HCT116 (cell line): ENCODE data around the gene DGKE. TPM values are rescaled to one million over a fixed set of nuclear protein-coding genes. Genes with fewer than 3 reads are reported as not detected.

Experiments
- ATAC-seq: fragments of 200-7000 bp; cut with Tn5 transposase; 2 replicates; pipeline ENCODE4 v1.9.1; 2020; ENCODE audit warnings: mild to moderate bottlenecking, moderate library complexity
- BruUV-seq: library from RNA; stranded (reverse); fragments of 400-500 nt; replicated peaks from 2 replicates; lab custom pipeline; 2021; lab: Mats Ljungman, UMichigan
- CTCF ChIA-PET: fragments of 300-600 bp; sonication (Branson Sonifier 250); formaldehyde crosslinking; loops from one replicate; lab custom pipeline; 2021; ENCODE audit warnings: antibody characterized with exemption; lab: Charles Lee
- POLR2A ChIA-PET: fragments of 300-600, 350-600 bp; sonication (Branson Sonifier 250); formaldehyde crosslinking; loops from one replicate; lab custom pipeline; 2021; ENCODE audit warnings: antibody characterized with exemption; lab: Charles Lee
- RAD21 ChIA-PET, 2 experiments: fragments of 300-600 bp; sonication (Branson Sonifier 250); formaldehyde crosslinking; loops; one replicate each; lab custom pipeline; 2023; ENCODE audit warnings: low total read pairs in 2 of 2; ENCODE audit not compliant: uncharacterized antibody in 2 of 2, unreplicated experiment in 2 of 2, low non-redundant PET in 1 of 2; lab: Charles Lee
- DNase-seq: peaks from one replicate; pipeline ENCODE4 v3.0.0-alpha.2; 2010; ENCODE audit warnings: low read depth, low spot score
- H2AFZ ChIP-seq: fragments of 200-600 bp; shearing (Covaris generic), sonication (generic); 2 replicates; pipeline ENCODE4 v1.6.1; 2017; ENCODE audit warnings: low read depth, mixed run types, mixed read lengths, antibody characterized with exemption, low read length; ENCODE audit not compliant: poor library complexity, severe bottlenecking
- H3K27ac ChIP-seq: 2 replicates; pipeline ENCODE4 v1.5.1; 2012; ENCODE audit warnings: low read depth, low read length
- H3K27me3 ChIP-seq: fragments of 200-600 bp; sonication (generic); 2 replicates; pipeline ENCODE4 v1.6.1; 2016; ENCODE audit warnings: mixed run types, low read length, mixed read lengths; ENCODE audit not compliant: insufficient read depth
- H3K36me3 ChIP-seq, 2 experiments: fragments of 200-500 bp in 1 of 2; fragments of 200-600 bp in 1 of 2; sonication (Bioruptor generic) in 1 of 2; sonication (generic) in 1 of 2; 2 replicates each; pipeline versions ENCODE4 v1.5.1 to v1.6.1; 2014 to 2016; ENCODE audit warnings: low read length in 2 of 2, inconsistent platforms in 1 of 2, mixed read lengths in 1 of 2, mixed run types in 1 of 2; ENCODE audit not compliant: insufficient read depth in 2 of 2, control insufficient read depth in 1 of 2
- H3K4me1 ChIP-seq, 2 experiments: fragments of 200-600 bp in 1 of 2; sonication (generic) in 1 of 2; 2 replicates each; pipeline versions ENCODE4 v1.5.1 to v1.6.1; 2012 to 2017; ENCODE audit warnings: low read length in 2 of 2, inconsistent platforms in 1 of 2, mild to moderate bottlenecking in 1 of 2, mixed read lengths in 1 of 2, mixed run types in 1 of 2, moderate library complexity in 1 of 2; ENCODE audit not compliant: insufficient read depth in 2 of 2, control insufficient read depth in 1 of 2
- H3K4me2 ChIP-seq: fragments of 200-600 bp; sonication (generic); 2 replicates; pipeline ENCODE4 v1.6.1; 2017; ENCODE audit warnings: mixed run types, low read length, mixed read lengths
- H3K4me3 ChIP-seq, 2 experiments: fragments of 200-600 bp in 1 of 2; sonication (generic) in 1 of 2; replicated peaks in 1 of 2; 2 replicates each; pipeline ENCODE4 v1.5.1; 2011 to 2016; ENCODE audit warnings: low read length in 2 of 2, control low read depth in 1 of 2, low read depth in 1 of 2, mild to moderate bottlenecking in 1 of 2, mixed read lengths in 1 of 2, mixed run types in 1 of 2
- H3K79me2 ChIP-seq: fragments of 200-600 bp; sonication (generic); 2 replicates; pipeline ENCODE4 v1.6.1; 2017; ENCODE audit warnings: mild to moderate bottlenecking, mixed run types, low read length, moderate library complexity, mixed read lengths; ENCODE audit not compliant: insufficient read depth
- H3K9ac ChIP-seq: fragments of 200-600 bp; sonication (generic); 2 replicates; pipeline ENCODE4 v1.6.1; 2016; ENCODE audit warnings: low read length, mixed read lengths
- H3K9me2 ChIP-seq: fragments of 200-600 bp; sonication (generic), shearing (Covaris generic); 2 replicates; pipeline ENCODE4 v1.6.1; 2017; ENCODE audit warnings: mixed run types, mild to moderate bottlenecking, moderate library complexity; ENCODE audit not compliant: insufficient read depth
- H3K9me3 ChIP-seq, 2 experiments: fragments of 200-500 bp in 1 of 2; fragments of 200-600 bp in 1 of 2; sonication (Bioruptor generic) in 1 of 2; sonication (generic) in 1 of 2; 2 replicates each; pipeline ENCODE4 v1.6.1; 2014 to 2017; ENCODE audit warnings: low read length in 2 of 2, mixed read lengths in 2 of 2, inconsistent platforms in 1 of 2, low read depth in 1 of 2, mild to moderate bottlenecking in 1 of 2, mixed run types in 1 of 2, moderate library complexity in 1 of 2; ENCODE audit not compliant: control insufficient read depth in 1 of 2, insufficient read depth in 1 of 2
- H4K20me1 ChIP-seq: fragments of 200-600 bp; sonication (generic), shearing (Covaris generic); 2 replicates; pipeline ENCODE4 v1.6.1; 2017; ENCODE audit warnings: mixed run types, mild to moderate bottlenecking, moderate library complexity; ENCODE audit not compliant: insufficient read depth
- CBX3 ChIP-seq: IDR thresholded peaks from 2 replicates; pipeline ENCODE4 v1.6.1; 2012; ENCODE audit warnings: low read depth
- CEBPB ChIP-seq: IDR thresholded peaks from 2 replicates; pipeline ENCODE4 v1.6.1; 2012; ENCODE audit warnings: low read depth
- ELF1 ChIP-seq: IDR thresholded peaks from 2 replicates; pipeline ENCODE4 v1.6.1; 2012; ENCODE audit warnings: low read depth, borderline replicate concordance
- FOSL1 ChIP-seq: IDR thresholded peaks from 2 replicates; pipeline ENCODE4 v1.6.1; 2012; ENCODE audit warnings: low read depth
- JUND ChIP-seq: IDR thresholded peaks from 2 replicates; pipeline ENCODE4 v1.6.1; 2012
- POLR2A ChIP-seq: IDR thresholded peaks from 2 replicates; pipeline ENCODE4 v1.7.0; 2011; ENCODE audit warnings: borderline replicate concordance; ENCODE audit not compliant: insufficient read depth, insufficient read length; ENCODE audit errors: extremely low read depth
- SP1 ChIP-seq: IDR thresholded peaks from 2 replicates; pipeline ENCODE4 v1.6.1; 2012; ENCODE audit warnings: low read depth
- SRF ChIP-seq: IDR thresholded peaks from 2 replicates; pipeline ENCODE4 v1.6.1; 2012; ENCODE audit warnings: low read depth
- ZNF274 ChIP-seq: fragments of 200-500 bp; sonication (Bioruptor generic); IDR thresholded peaks from 2 replicates; pipeline ENCODE4 v1.6.1; 2014; ENCODE audit warnings: mild to moderate bottlenecking, low read depth, low read length, inconsistent platforms
- intact Hi-C: fragments of 100-400 bp; cut with micrococcal nuclease; formaldehyde crosslinking; loops from 2 replicates; pipeline ENCODE4 v1.10.0; 2022
- total RNA-seq: library from RNA; stranded (reverse); gene quantifications from one replicate; pipeline ENCODE4 v1.2.1, GENCODE V29; 2021; ENCODE audit not compliant: unreplicated experiment
- TF ChIP-seq, protein P1 (sequence below): IDR thresholded peaks from 2 replicates; pipeline ENCODE4 v1.6.1; 2011; ENCODE audit warnings: mild to moderate bottlenecking, low read length, moderate library complexity; ENCODE audit not compliant: insufficient replicate concordance; ENCODE audit errors: extremely low read depth
- TF ChIP-seq, protein P2 (sequence below): IDR thresholded peaks from 2 replicates; pipeline ENCODE4 v1.6.1; 2012; ENCODE audit warnings: low read depth

The DGKE gene
- total RNA-seq, 1 experiment from 2014 or later: 5.2 TPM

DNA sequence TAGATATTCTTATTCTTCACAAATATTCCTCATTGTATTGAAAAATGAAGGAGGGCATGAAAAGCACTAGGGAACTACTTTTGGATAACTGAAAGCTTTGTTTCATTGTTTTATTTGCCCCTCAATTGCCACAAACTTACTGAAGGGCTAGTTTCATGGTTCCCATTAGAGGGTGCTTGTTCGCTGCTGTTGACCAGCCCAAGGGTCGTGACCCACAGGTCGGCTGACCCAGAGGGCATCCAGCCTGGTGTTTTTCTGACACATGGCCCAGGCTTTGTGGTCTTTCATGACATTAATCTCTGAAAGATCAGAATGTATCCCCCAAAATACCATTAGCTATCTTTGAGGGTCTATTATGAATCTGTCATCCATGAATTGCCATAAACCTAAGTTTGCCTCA is 30.0 kb downstream of the DGKE start:
- ChIA-PET CTCF (interaction anchor here (1.7 kb wide), 1 partner anchor 44 kb away, joined by 7 read pairs; no protein-coding TSS in a partner anchor), POLR2A (interaction anchor here (0.7 kb wide), 1 partner anchor 50 kb away, joined by 3 read pairs; the partner anchor contains the start of gene TRIM25)

More for the DNA sequence above, 30.0 kb downstream of the DGKE start:
- BruUV-seq: no TSS peak
- Histone ChIP-seq H3K9ac (no peak overlapping the region), H3K27ac (no peak overlapping the region), H4K20me1 (no peaks in the 10 kb centered on the region), H3K4me2 (no peak overlapping the region), H3K4me1 (no peaks in the 10 kb centered on the region), H3K4me3 (no peak overlapping the region), H3K27me3 (no peaks in the 10 kb centered on the region), H2AFZ (no peak overlapping the region), H3K9me3 (no peaks in the 10 kb centered on the region), H3K79me2 (no peaks in the 10 kb centered on the region), H3K36me3 (no peaks in the 10 kb centered on the region), H3K9me2 (no peaks in the 10 kb centered on the region)
- no peak for DNase-seq
- TF ChIP-seq CBX3: no peak
- TF ChIP-seq FOSL1: no peak
- no peak for TF ChIP-seq ELF1
- TF ChIP-seq, protein P1, sequence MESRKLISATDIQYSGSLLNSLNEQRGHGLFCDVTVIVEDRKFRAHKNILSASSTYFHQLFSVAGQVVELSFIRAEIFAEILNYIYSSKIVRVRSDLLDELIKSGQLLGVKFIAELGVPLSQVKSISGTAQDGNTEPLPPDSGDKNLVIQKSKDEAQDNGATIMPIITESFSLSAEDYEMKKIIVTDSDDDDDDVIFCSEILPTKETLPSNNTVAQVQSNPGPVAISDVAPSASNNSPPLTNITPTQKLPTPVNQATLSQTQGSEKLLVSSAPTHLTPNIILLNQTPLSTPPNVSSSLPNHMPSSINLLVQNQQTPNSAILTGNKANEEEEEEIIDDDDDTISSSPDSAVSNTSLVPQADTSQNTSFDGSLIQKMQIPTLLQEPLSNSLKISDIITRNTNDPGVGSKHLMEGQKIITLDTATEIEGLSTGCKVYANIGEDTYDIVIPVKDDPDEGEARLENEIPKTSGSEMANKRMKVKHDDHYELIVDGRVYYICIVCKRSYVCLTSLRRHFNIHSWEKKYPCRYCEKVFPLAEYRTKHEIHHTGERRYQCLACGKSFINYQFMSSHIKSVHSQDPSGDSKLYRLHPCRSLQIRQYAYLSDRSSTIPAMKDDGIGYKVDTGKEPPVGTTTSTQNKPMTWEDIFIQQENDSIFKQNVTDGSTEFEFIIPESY: no peak
- TF ChIP-seq SP1: no peak
- no peak for TF ChIP-seq CEBPB
- TF ChIP-seq ZNF274: no peak
- TF ChIP-seq JUND: no peak
- no peak for TF ChIP-seq POLR2A
- TF ChIP-seq SRF: no peak
- TF ChIP-seq, protein P2, sequence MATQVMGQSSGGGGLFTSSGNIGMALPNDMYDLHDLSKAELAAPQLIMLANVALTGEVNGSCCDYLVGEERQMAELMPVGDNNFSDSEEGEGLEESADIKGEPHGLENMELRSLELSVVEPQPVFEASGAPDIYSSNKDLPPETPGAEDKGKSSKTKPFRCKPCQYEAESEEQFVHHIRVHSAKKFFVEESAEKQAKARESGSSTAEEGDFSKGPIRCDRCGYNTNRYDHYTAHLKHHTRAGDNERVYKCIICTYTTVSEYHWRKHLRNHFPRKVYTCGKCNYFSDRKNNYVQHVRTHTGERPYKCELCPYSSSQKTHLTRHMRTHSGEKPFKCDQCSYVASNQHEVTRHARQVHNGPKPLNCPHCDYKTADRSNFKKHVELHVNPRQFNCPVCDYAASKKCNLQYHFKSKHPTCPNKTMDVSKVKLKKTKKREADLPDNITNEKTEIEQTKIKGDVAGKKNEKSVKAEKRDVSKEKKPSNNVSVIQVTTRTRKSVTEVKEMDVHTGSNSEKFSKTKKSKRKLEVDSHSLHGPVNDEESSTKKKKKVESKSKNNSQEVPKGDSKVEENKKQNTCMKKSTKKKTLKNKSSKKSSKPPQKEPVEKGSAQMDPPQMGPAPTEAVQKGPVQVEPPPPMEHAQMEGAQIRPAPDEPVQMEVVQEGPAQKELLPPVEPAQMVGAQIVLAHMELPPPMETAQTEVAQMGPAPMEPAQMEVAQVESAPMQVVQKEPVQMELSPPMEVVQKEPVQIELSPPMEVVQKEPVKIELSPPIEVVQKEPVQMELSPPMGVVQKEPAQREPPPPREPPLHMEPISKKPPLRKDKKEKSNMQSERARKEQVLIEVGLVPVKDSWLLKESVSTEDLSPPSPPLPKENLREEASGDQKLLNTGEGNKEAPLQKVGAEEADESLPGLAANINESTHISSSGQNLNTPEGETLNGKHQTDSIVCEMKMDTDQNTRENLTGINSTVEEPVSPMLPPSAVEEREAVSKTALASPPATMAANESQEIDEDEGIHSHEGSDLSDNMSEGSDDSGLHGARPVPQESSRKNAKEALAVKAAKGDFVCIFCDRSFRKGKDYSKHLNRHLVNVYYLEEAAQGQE: no peak
- no peak for ATAC-seq
- RAD21 ChIA-PET: no interaction called here
- intact Hi-C loops: no loop called here
